K562 (cell line): ENCODE results near the gene FAF2. TPM values are rescaled to one million over a fixed set of nuclear protein-coding genes. Genes with fewer than 3 reads are reported as not detected.

ENCODE experiments used
- CHCHD3 ChIP-seq: fragments of 250-450 bp; sonication (Bioruptor Pico); IDR thresholded peaks from 2 replicates; pipeline ENCODE4 v2.1.2; 2022; ENCODE audit warnings: mild to moderate bottlenecking
- CREB3L1 ChIP-seq: fragments of 450-650 bp; IDR thresholded peaks from 2 replicates; pipeline ENCODE4 v1.6.1; 2014; ENCODE audit warnings: low read depth, mild to moderate bottlenecking, moderate library complexity, borderline replicate concordance
- ETV5 ChIP-seq: sonication (generic); formaldehyde crosslinking; IDR thresholded peaks from 2 replicates; pipeline ENCODE4 v1.4.0; 2020; ENCODE audit warnings: low read depth, mild to moderate bottlenecking, missing genetic modification reagents
- FIP1L1 ChIP-seq: fragments of 200-400 bp; formaldehyde crosslinking; IDR thresholded peaks from 2 replicates; pipeline ENCODE4 v1.6.1; 2018; ENCODE audit warnings: mild to moderate bottlenecking, low read depth, low read length; ENCODE audit not compliant: poor library complexity, severe bottlenecking
- GABPB1 ChIP-seq: sonication (generic); formaldehyde crosslinking; IDR thresholded peaks from 2 replicates; pipeline ENCODE4 v1.8.0; 2022; ENCODE audit warnings: mild to moderate bottlenecking, missing genetic modification reagents
- ILF3 ChIP-seq: fragments of 450-650 bp; IDR thresholded peaks from 2 replicates; pipeline ENCODE4 v1.6.1; 2018; ENCODE audit warnings: antibody characterized with exemption, mild to moderate bottlenecking, moderate library complexity, borderline replicate concordance
- JUND ChIP-seq, 2 experiments: IDR thresholded peaks; 2 replicates in 1 of 2; 3 replicates in 1 of 2; pipeline ENCODE4 v1.6.1; 2011; ENCODE audit warnings: borderline replicate concordance in 2 of 2, low read depth in 2 of 2, low read length in 2 of 2, improper control_type of control experiment in 1 of 2, missing biosample characterization in 1 of 2, missing genetic modification characterization in 1 of 2, missing genetic modification reagents in 1 of 2
- MBD1 ChIP-seq: fragments of 250-450 bp; sonication (Bioruptor Pico); IDR thresholded peaks from 2 replicates; pipeline ENCODE4 v1.8.0; 2022; ENCODE audit warnings: inconsistent platforms
- MXI1 ChIP-seq: IDR thresholded peaks from 2 replicates; pipeline ENCODE4 v1.6.1; 2011; ENCODE audit warnings: low read depth, mild to moderate bottlenecking, improper control_type of control experiment, low read length
- NFIX ChIP-seq: fragments of 250-450 bp; sonication (Bioruptor Pico); IDR thresholded peaks from 2 replicates; pipeline ENCODE4 v1.4.0; 2020; ENCODE audit warnings: low read depth, mild to moderate bottlenecking, moderate library complexity
- PHTF2 ChIP-seq: fragments of 250-450 bp; sonication (Bioruptor Pico); IDR thresholded peaks from 2 replicates; pipeline ENCODE4 v1.5.0; 2021; ENCODE audit warnings: mild to moderate bottlenecking
- PTBP1 ChIP-seq: fragments of 200-400 bp; formaldehyde crosslinking; IDR thresholded peaks from 2 replicates; pipeline ENCODE4 v1.6.1; 2017; ENCODE audit warnings: low read depth, low read length
- SP2 ChIP-seq: IDR thresholded peaks from 2 replicates; pipeline ENCODE4 v1.6.1; 2011; ENCODE audit warnings: mild to moderate bottlenecking, low read depth, low read length, moderate library complexity; ENCODE audit not compliant: poor library complexity, severe bottlenecking; ENCODE audit errors: extremely low read depth
- SUPT5H ChIP-seq: fragments of 450-650 bp; IDR thresholded peaks from 2 replicates; pipeline ENCODE4 v1.6.1; 2016
- TCF7L2 ChIP-seq: fragments of 150-350 bp; IDR thresholded peaks from 2 replicates; pipeline ENCODE4 v1.6.1; 2016; ENCODE audit warnings: low read depth, mild to moderate bottlenecking, low read length, moderate library complexity
- ZKSCAN8 ChIP-seq: fragments of 200-800 bp; sonication (Bioruptor generic); IDR thresholded peaks from 2 replicates; pipeline ENCODE4 v1.6.1; 2016; ENCODE audit warnings: missing genetic modification characterization, missing compliant biosample characterization
- ZNF23 ChIP-seq: fragments of 250-450 bp; sonication (Bioruptor Pico); IDR thresholded peaks from 2 replicates; pipeline ENCODE4 v1.4.0; 2020; ENCODE audit warnings: mild to moderate bottlenecking
- ZNF239 ChIP-seq: fragments of 250-450 bp; sonication (Bioruptor Pico); IDR thresholded peaks from 2 replicates; pipeline ENCODE4 v1.4.0; 2020; ENCODE audit warnings: mild to moderate bottlenecking
- ZNF444 ChIP-seq: fragments of 250-450 bp; sonication (Bioruptor Pico); IDR thresholded peaks from 2 replicates; pipeline ENCODE4 v1.4.0; 2020; ENCODE audit warnings: mild to moderate bottlenecking, moderate library complexity
- ZNF699 ChIP-seq: fragments of 250-450 bp; sonication (Bioruptor Pico); IDR thresholded peaks from 2 replicates; pipeline ENCODE4 v1.8.0; 2021; ENCODE audit warnings: mild to moderate bottlenecking, moderate library complexity; ENCODE audit not compliant: insufficient replicate concordance
- polyA plus RNA-seq, 8 experiments: library from polyadenylated mRNA; depleted of rRNA in 4 of 8; stranded (reverse) in 5 of 8; unstranded in 3 of 8; fragments of >200 nt; fragmentation: Nextera tagmentation in 2 of 8; fragmentation: Illumina TruSeq in 1 of 8; extraction: Ambion mirVana in 2 of 8; extraction: Trizol in 1 of 8; gene quantifications; 2 replicates each; pipeline versions ENCODE4 v1.2.1 to v1.2.3, GENCODE V29; 2011 to 2014; ENCODE audit warnings: inconsistent platforms in 1 of 8, missing spikeins in 1 of 8
- total RNA-seq, 7 experiments: library from RNA; depleted of rRNA in 6 of 7; stranded (reverse); fragments of >200 nt in 6 of 7; fragmentation: Illumina TruSeq in 2 of 7; extraction: Trizol in 2 of 7; gene quantifications; 2 replicates each; pipeline versions ENCODE4 v1.2.1 to v1.2.3, GENCODE V29; 2011 to 2021; ENCODE audit warnings: low replicate concordance in 1 of 7
- TF ChIP-seq, protein P1 (sequence below): sonication (generic); formaldehyde crosslinking; IDR thresholded peaks from 2 replicates; pipeline ENCODE4 v1.8.0; 2022; ENCODE audit warnings: mild to moderate bottlenecking, low read depth, missing genetic modification reagents
- TF ChIP-seq, protein P2 (sequence below), 2 experiments: IDR thresholded peaks; 2 replicates each; pipeline ENCODE4 v1.6.1; 2011; ENCODE audit warnings: borderline replicate concordance in 1 of 2, control low read depth in 1 of 2, low read depth in 1 of 2, low read length in 1 of 2, mild to moderate bottlenecking in 1 of 2, mixed read lengths in 1 of 2, moderate library complexity in 1 of 2; ENCODE audit not compliant: insufficient read depth in 1 of 2, insufficient read length in 1 of 2, poor library complexity in 1 of 2, severe bottlenecking in 1 of 2; ENCODE audit errors: extremely low read depth in 1 of 2

Gene FAF2
- total and polyA plus RNA-seq, 9 of the 15 experiments (the other 6 are each of a cell fraction or from before 2014, with no cell fraction given), result 25.0 to 44.6 (median 36.1) TPM

- no peak for TF ChIP-seq MBD1 (CRISPR knock-in tag)
- TF ChIP-seq MXI1, result no peak
- no peak for TF ChIP-seq CHCHD3 (CRISPR knock-in tag)
- TF ChIP-seq, protein P1, sequence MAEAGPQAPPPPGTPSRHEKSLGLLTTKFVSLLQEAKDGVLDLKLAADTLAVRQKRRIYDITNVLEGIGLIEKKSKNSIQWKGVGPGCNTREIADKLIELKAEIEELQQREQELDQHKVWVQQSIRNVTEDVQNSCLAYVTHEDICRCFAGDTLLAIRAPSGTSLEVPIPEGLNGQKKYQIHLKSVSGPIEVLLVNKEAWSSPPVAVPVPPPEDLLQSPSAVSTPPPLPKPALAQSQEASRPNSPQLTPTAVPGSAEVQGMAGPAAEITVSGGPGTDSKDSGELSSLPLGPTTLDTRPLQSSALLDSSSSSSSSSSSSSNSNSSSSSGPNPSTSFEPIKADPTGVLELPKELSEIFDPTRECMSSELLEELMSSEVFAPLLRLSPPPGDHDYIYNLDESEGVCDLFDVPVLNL (CRISPR knock-in tag), result peak; percentile 43; the same call in 1 of the 2 replicates
- no peak for TF ChIP-seq ZNF239 (CRISPR knock-in tag)
- no peak for TF ChIP-seq ZNF444 (CRISPR knock-in tag)
- no peak for TF ChIP-seq TCF7L2
- TF ChIP-seq GABPB1 (CRISPR knock-in tag), result peak; percentile 94
- TF ChIP-seq SUPT5H, result peak; percentile 90
- TF ChIP-seq SP2, result no peak
- TF ChIP-seq JUND (IDR thresholded peaks at IDR 0.05; ENCODE audit: borderline replicate concordance, low read depth, low read length), result peak; percentile 90
- peak; percentile 82; the same call in 1 of the 3 replicates for TF ChIP-seq JUND (tag; IDR thresholded peaks at IDR 0.05; ENCODE audit: borderline replicate concordance, low read depth, low read length)
- TF ChIP-seq ZNF699 (CRISPR knock-in tag), result no peak
- peak; percentile 85 for TF ChIP-seq ETV5
- no peak for TF ChIP-seq ZNF23
- TF ChIP-seq FIP1L1, result no peak
- no peak for TF ChIP-seq ZKSCAN8 (CRISPR knock-in tag)
- TF ChIP-seq, protein P2, sequence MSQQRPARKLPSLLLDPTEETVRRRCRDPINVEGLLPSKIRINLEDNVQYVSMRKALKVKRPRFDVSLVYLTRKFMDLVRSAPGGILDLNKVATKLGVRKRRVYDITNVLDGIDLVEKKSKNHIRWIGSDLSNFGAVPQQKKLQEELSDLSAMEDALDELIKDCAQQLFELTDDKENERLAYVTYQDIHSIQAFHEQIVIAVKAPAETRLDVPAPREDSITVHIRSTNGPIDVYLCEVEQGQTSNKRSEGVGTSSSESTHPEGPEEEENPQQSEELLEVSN (IDR thresholded peaks at IDR 0.05; ENCODE audit: borderline replicate concordance in 1 of 2, extremely low read depth in 1 of 2, insufficient read depth in 1 of 2, insufficient read length in 1 of 2, low read depth in 1 of 2, low read length in 1 of 2, poor library complexity in 1 of 2, severe bottlenecking in 1 of 2), result peak in 1 of 2 experiments; percentile 7
- no peak for TF ChIP-seq PTBP1
- TF ChIP-seq ILF3, result no peak
- TF ChIP-seq NFIX (CRISPR knock-in tag), result no peak
- TF ChIP-seq PHTF2, result no peak
- peak; percentile 17; the same call in 1 of the 2 replicates for TF ChIP-seq CREB3L1
Observed at GRCh38 chr5:176447978-176448608, at the start of gene FAF2 (continued).
